Transverse colon (tissue), 4 donors: Measurements from ENCODE around the gene RBM20.

Source experiments
- CTCF ChIP-seq, 5 experiments: fragments of 200-600 bp in 3 of 5; fragments of 450-650 bp in 2 of 5; sonication (generic) in 3 of 5; IDR thresholded peaks; 1 replicate in 2 of 5; 2 replicates in 3 of 5; pipeline ENCODE4 v1.5.1; 2016 to 2017; ENCODE audit warnings: antibody characterized with exemption in 5 of 5, inconsistent platforms in 3 of 5, mild to moderate bottlenecking in 2 of 5, moderate library complexity in 1 of 5
- EP300 ChIP-seq: sonication (generic); formaldehyde crosslinking; IDR thresholded peaks from one replicate; pipeline ENCODE4 v1.6.1; 2017; ENCODE audit warnings: antibody characterized with exemption, low read depth
- POLR2A ChIP-seq: fragments of 450-650 bp; IDR thresholded peaks from one replicate; pipeline ENCODE4 v1.6.1; 2016; ENCODE audit warnings: antibody characterized with exemption, mild to moderate bottlenecking, moderate library complexity
- POLR2AphosphoS5 ChIP-seq, 3 donors: sonication (generic); formaldehyde crosslinking; IDR thresholded peaks; one replicate each; pipeline ENCODE4 v1.6.1; 2016; ENCODE audit warnings: antibody characterized with exemption in 3 of 3

GRCh38 chr10:110650265-110650668 lies 6.1 kb downstream of the RBM20 start:
- TF ChIP-seq EP300 = no peak
- no peak for TF ChIP-seq CTCF (IDR thresholded peaks at IDR 0.05)
- no peak for TF ChIP-seq POLR2A
- TF ChIP-seq POLR2AphosphoS5 (IDR thresholded peaks at IDR 0.05) = no peak
